Caki2 (cell line): ENCODE measurements around the gene ATP6V0A4. TPM values are rescaled to one million over a fixed set of nuclear protein-coding genes. Genes with fewer than 3 reads are reported as not detected.
A peak's percentile ranks its signal among the peaks of the same experiment; 100 is the strongest.

ENCODE experiments used
- DNase-seq: peaks from one replicate; pipeline ENCODE4 v3.0.0-alpha.2; 2015; ENCODE audit warnings: low read depth
- in situ Hi-C: cut with HindIII; loops from 2 replicates; pipeline ENCODE4 v1.10.0; 2016; ENCODE audit warnings: low sequenced_read_pairs, low pct_unique_long_range_greater_than_20kb, mixed read lengths
- total RNA-seq: library from RNA; depleted of rRNA; stranded (reverse); fragments of >200 nt; shearing (Covaris generic); gene quantifications from 2 replicates; pipeline ENCODE4 v1.2.3, GENCODE V29; 2014; ENCODE audit warnings: low replicate concordance; rRNA removed

The ATP6V0A4 gene
- total RNA-seq = 1.4 TPM in 1 of 2 replicates, not detected in the other

- no peak for DNase-seq
- in situ Hi-C loops = no loop called here
Observed at GRCh38 chr7:138797715-138798320, at the start of gene ATP6V0A4, which contains the start of gene TMEM213. Gene ATP6V0A4 (minus strand): TSS chr7:138798196. CDS start chr7:138771247, 26,949 bp downstream. Gene TMEM213 (plus strand): TSS chr7:138797994. CDS start chr7:138798105, 111 bp downstream.

- DNase-seq = no peak
- in situ Hi-C loops = no loop called here
Observed at GRCh38 chr7:138845711-138846110, 47.7 kb upstream of the ATP6V0A4 start.

- in situ Hi-C loops = no loop called here
- DNase-seq = no peak
Observed at GRCh38 chr7:138843632-138844580, 45.9 kb upstream of the ATP6V0A4 start.

- peak; percentile 71 for DNase-seq
Observed at GRCh38 chr7:138842111-138842510, 44.1 kb upstream of the ATP6V0A4 start.

GRCh38 chr7:138838166-138838565 lies 40.2 kb upstream of the ATP6V0A4 start:
- in situ Hi-C loops = no loop called here
- no peak for DNase-seq

More at GRCh38 chr7:138842111-138842510, 44.1 kb upstream of the ATP6V0A4 start:
- in situ Hi-C loops = no loop called here

GRCh38 chr7:138837627-138838026 lies 39.6 kb upstream of the ATP6V0A4 start:
- in situ Hi-C loops = no loop called here
- DNase-seq = no peak

GRCh38 chr7:138835087-138835486 lies 37.1 kb upstream of the ATP6V0A4 start:
- in situ Hi-C loops = no loop called here
- DNase-seq = no peak

GRCh38 chr7:138834583-138834982 lies 36.6 kb upstream of the ATP6V0A4 start:
- in situ Hi-C loops = no loop called here
- no peak for DNase-seq

GRCh38 chr7:138833596-138833995 lies 35.6 kb upstream of the ATP6V0A4 start:
- in situ Hi-C loops = no loop called here
- DNase-seq = no peak

GRCh38 chr7:138832966-138833365 lies 35.0 kb upstream of the ATP6V0A4 start:
- in situ Hi-C loops = no loop called here
- no peak for DNase-seq

GRCh38 chr7:138829335-138829734 lies 31.3 kb upstream of the ATP6V0A4 start:
- no peak for DNase-seq
- in situ Hi-C loops = no loop called here

- in situ Hi-C loops = no loop called here
- no peak for DNase-seq
Observed at GRCh38 chr7:138828302-138828701, 30.3 kb upstream of the ATP6V0A4 start.

- in situ Hi-C loops = no loop called here
- no peak for DNase-seq
Observed at GRCh38 chr7:138825049-138825721, 27.2 kb upstream of the ATP6V0A4 start.

- in situ Hi-C loops = no loop called here
Observed at GRCh38 chr7:138822867-138823535, 25.0 kb upstream of the ATP6V0A4 start.

GRCh38 chr7:138821912-138822311 lies 23.9 kb upstream of the ATP6V0A4 start:
- in situ Hi-C loops = no loop called here

More at GRCh38 chr7:138822867-138823535, 25.0 kb upstream of the ATP6V0A4 start:
- DNase-seq = no peak

GRCh38 chr7:138819625-138820024 lies 21.6 kb upstream of the ATP6V0A4 start:
- DNase-seq = no peak
- in situ Hi-C loops = no loop called here

More at GRCh38 chr7:138821912-138822311, 23.9 kb upstream of the ATP6V0A4 start:
- DNase-seq = no peak

GRCh38 chr7:138816650-138817049 lies 18.7 kb upstream of the ATP6V0A4 start:
- DNase-seq = no peak
- in situ Hi-C loops = no loop called here

- DNase-seq = no peak
Observed at GRCh38 chr7:138814816-138815332, 16.9 kb upstream of the ATP6V0A4 start.

More at GRCh38 chr7:138814816-138815332, 16.9 kb upstream of the ATP6V0A4 start:
- in situ Hi-C loops = no loop called here
